ENCODE measurements around the gene LINGO1. TPM values are rescaled to one million over a fixed set of nuclear protein-coding genes. Genes with fewer than 3 reads are reported as not detected.

LINGO1 gene
- total and polyA plus RNA-seq, 2 of the 8 experiments (the other 6 are each of a cell fraction or from before 2014, with no cell fraction given), result 57.1 to 114 TPM

- TF ChIP-seq CTCF (IDR thresholded peaks at IDR 0.05; ENCODE audit: control extremely low read depth in 1 of 3, insufficient read depth in 1 of 3, low read depth in 1 of 3, low read length in 3 of 3), result no peak
- TF ChIP-seq POU5F1 (IDR thresholded peaks at IDR 0.05; ENCODE audit: low read depth, low read length), result no peak
- no peak for TF ChIP-seq NANOG (IDR thresholded peaks at IDR 0.05; ENCODE audit: insufficient read depth, low read depth, low read length, poor library complexity, severe bottlenecking)
- TF ChIP-seq SIX5 (IDR thresholded peaks at IDR 0.05; ENCODE audit: low read depth, low read length), result no peak
Measured at GRCh38 chr15:77639431-77639830, 6.7 kb upstream of the LINGO1 start (continued).

Data from H1 (cell line).